Measurements from ENCODE around the gene ZNF14. TPM values are rescaled to one million over a fixed set of nuclear protein-coding genes. Genes with fewer than 3 reads are reported as not detected.
"Not testable (repeated sequence)": the region's sequence is repeated elsewhere in the genome, so short reads cannot be mapped to it uniquely, and the experiment has no call there.

Gene ZNF14
- total RNA-seq, 3 donors from 2014 or later (not counting 1 experiment from before 2014, with no cell fraction given) = 12.7 to 18.6 (median 14.0) TPM

DNA sequence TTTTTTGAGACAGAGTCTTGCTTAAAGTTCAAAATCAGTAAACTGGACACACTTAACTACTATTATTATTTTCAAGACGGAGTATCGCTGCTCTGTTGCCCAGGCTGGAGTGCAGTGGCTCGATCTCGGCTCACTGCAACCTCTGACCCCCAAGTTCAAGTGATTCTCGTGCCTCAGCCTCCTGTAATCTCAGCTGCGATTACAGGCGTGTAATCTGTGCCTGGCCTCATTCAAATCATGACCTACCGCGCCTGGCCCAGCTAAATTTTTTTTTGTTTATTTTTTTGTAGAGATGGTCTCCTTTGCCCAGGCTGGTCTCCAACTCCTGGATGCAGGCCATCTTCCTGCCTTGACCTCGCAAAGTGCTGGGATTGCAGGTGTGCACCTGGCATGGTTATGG, 41.2 kb downstream of the ZNF14 start:
- DNase-seq (no peak), ATAC-seq (no peak)
- H3K4me3 ChIP-seq (ENCODE audit: low read length) = no peak overlapping the region
- H3K27ac ChIP-seq (ENCODE audit: low read length) = no peak overlapping the region
- H3K36me3 Mint-ChIP-seq = no peaks in the 10 kb centered on the region
- H3K27ac Mint-ChIP-seq = no peak overlapping the region
- H3K27me3 ChIP-seq (ENCODE audit: control insufficient read depth, insufficient read depth, low read length) = no peaks in the 10 kb centered on the region
- H3K9me3 ChIP-seq (ENCODE audit: control insufficient read depth, insufficient read depth, low read length) = peaks cover 4% of the 10 kb centered on the region
- intact Hi-C loops (cut with micrococcal nuclease) = no loop called here
- no peaks in the 10 kb centered on the region for H3K9me3 Mint-ChIP-seq
- H3K27me3 Mint-ChIP-seq (ENCODE audit: low read depth in 2 of 2) = no peaks in the 10 kb centered on the region
- TF ChIP-seq, protein P1, sequence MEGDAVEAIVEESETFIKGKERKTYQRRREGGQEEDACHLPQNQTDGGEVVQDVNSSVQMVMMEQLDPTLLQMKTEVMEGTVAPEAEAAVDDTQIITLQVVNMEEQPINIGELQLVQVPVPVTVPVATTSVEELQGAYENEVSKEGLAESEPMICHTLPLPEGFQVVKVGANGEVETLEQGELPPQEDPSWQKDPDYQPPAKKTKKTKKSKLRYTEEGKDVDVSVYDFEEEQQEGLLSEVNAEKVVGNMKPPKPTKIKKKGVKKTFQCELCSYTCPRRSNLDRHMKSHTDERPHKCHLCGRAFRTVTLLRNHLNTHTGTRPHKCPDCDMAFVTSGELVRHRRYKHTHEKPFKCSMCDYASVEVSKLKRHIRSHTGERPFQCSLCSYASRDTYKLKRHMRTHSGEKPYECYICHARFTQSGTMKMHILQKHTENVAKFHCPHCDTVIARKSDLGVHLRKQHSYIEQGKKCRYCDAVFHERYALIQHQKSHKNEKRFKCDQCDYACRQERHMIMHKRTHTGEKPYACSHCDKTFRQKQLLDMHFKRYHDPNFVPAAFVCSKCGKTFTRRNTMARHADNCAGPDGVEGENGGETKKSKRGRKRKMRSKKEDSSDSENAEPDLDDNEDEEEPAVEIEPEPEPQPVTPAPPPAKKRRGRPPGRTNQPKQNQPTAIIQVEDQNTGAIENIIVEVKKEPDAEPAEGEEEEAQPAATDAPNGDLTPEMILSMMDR (IDR thresholded peaks at IDR 0.05) = no peak
- no peak overlapping the region for H3K4me3 Mint-ChIP-seq
- no peaks in the 10 kb centered on the region for H3K4me1 Mint-ChIP-seq
- WGBS (ENCODE audit: insufficient coverage) = 92% methylated on average over 10 of the region's 10 CpGs
- no peaks in the 10 kb centered on the region for H3K4me1 ChIP-seq (ENCODE audit: control insufficient read depth, insufficient read depth, low read length)
- no peaks in the 10 kb centered on the region for H3K36me3 ChIP-seq (ENCODE audit: control insufficient read depth, insufficient read depth, low read length)

DNA sequence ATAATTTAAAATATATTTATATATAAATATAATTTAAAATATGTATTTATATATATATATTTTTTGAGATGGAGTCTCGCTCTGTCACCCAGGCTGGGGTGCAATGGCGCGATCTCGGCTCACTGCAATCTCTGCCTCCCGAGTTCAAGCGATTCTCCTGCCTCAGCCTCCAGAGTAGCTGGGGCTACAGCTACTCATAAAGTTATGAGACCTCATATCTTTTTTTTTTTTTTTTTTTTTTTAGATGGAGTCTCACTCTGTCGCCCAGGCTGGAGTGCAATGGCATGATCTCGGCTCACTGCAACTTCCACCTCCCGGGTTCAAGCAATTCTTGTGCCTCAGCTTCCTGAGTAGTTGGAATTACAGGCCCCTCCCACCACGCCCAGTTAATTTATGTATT, 43.9 kb downstream of the ZNF14 start:
- H3K4me3 Mint-ChIP-seq; DNase-seq; H3K27ac ChIP-seq (ENCODE audit: low read length); intact Hi-C loops (cut with micrococcal nuclease); H3K27me3 Mint-ChIP-seq (ENCODE audit: low read depth in 2 of 2); H3K4me1 ChIP-seq (ENCODE audit: control insufficient read depth, insufficient read depth, low read length); H3K36me3 Mint-ChIP-seq; H3K36me3 ChIP-seq (ENCODE audit: control insufficient read depth, insufficient read depth, low read length); H3K4me1 Mint-ChIP-seq; ATAC-seq; H3K4me3 ChIP-seq (ENCODE audit: low read length); H3K27me3 ChIP-seq (ENCODE audit: control insufficient read depth, insufficient read depth, low read length); H3K9me3 Mint-ChIP-seq; H3K27ac Mint-ChIP-seq: not testable (repeated sequence)
- H3K9me3 ChIP-seq (ENCODE audit: control insufficient read depth, insufficient read depth, low read length) = peaks cover 13% of the 10 kb centered on the region
- 98% methylated on average over 6 of the region's 10 CpGs for WGBS (ENCODE audit: insufficient coverage)

DNA sequence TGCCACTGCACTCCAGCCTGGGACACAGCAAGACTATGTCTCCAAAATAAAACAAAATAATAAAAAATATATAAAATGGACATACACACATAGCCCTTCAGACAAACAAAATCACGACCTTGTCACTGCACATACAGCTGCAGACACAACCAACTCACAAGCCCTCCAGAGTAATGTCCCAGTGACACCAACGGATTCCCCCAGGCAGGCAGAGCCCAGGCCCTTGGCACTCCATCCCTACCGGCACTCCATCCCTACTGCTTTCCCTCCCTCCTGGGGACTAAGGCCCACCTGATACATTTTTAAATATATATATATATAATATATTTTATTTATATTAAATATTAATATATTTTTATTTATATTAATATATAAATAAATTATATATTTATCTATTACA, 45.8 kb downstream of the ZNF14 start:
- intact Hi-C loops (cut with micrococcal nuclease) = no loop called here
- DNase-seq = no peak
- H3K27me3 ChIP-seq (ENCODE audit: control insufficient read depth, insufficient read depth, low read length) = no peaks in the 10 kb centered on the region
- peaks cover 5 to 8% of the 10 kb centered on the region in 2 donors for H3K4me1 Mint-ChIP-seq
- H3K4me1 ChIP-seq (ENCODE audit: control insufficient read depth, insufficient read depth, low read length) = no peaks in the 10 kb centered on the region
- no peaks in the 10 kb centered on the region for H3K36me3 Mint-ChIP-seq
- H3K27me3 Mint-ChIP-seq (ENCODE audit: low read depth in 2 of 2) = no peaks in the 10 kb centered on the region
- ATAC-seq = peak in 1 of 3 donors; percentile 42
- H3K27ac Mint-ChIP-seq = no peak overlapping the region
- H3K4me3 ChIP-seq (ENCODE audit: low read length) = no peak overlapping the region
- no peaks in the 10 kb centered on the region for H3K36me3 ChIP-seq (ENCODE audit: control insufficient read depth, insufficient read depth, low read length)
- H3K27ac ChIP-seq (ENCODE audit: low read length) = no peak overlapping the region
- TF ChIP-seq, protein P1 (IDR thresholded peaks at IDR 0.05) = no peak
- WGBS (ENCODE audit: insufficient coverage) = 96% methylated on average over 2 of the region's 3 CpGs
- H3K9me3 Mint-ChIP-seq = peaks cover 8 to 11% of the 10 kb centered on the region in 2 donors
- no peak overlapping the region for H3K4me3 Mint-ChIP-seq
- peaks cover 25% of the 10 kb centered on the region for H3K9me3 ChIP-seq (ENCODE audit: control insufficient read depth, insufficient read depth, low read length)

DNA sequence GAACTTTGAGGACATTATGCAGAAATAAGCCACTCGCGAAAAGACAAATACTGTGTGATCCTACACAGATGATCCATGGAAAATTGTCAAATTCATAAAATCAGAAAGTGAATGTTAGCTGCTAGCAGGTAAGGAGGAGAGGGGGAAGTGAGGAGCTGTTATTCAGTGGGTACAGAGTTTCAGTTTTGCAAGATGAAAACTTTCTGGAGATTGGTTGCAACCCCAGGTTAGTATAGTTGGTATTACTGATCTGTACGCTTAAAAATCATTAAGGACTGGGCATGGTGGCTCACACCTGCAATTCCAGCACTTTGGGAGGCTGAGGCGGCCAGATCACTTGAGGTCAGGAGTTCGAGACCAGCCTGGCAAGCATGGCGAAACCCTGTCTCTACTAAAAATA, 46.3 kb downstream of the ZNF14 start:
- peaks cover 5 to 8% of the 10 kb centered on the region in 2 donors for H3K4me1 Mint-ChIP-seq
- no peak overlapping the region for H3K4me3 ChIP-seq (ENCODE audit: low read length)
- H3K27ac Mint-ChIP-seq = no peak overlapping the region
- H3K27me3 Mint-ChIP-seq (ENCODE audit: low read depth in 2 of 2) = no peaks in the 10 kb centered on the region
- H3K9me3 Mint-ChIP-seq = peaks cover 8 to 11% of the 10 kb centered on the region in 2 donors
- H3K36me3 Mint-ChIP-seq = no peaks in the 10 kb centered on the region
- H3K4me3 Mint-ChIP-seq = no peak overlapping the region
- ATAC-seq (no peak), DNase-seq (no peak)
- over 99% methylated on average over 6 of the region's 6 CpGs for WGBS (ENCODE audit: insufficient coverage)
- H3K36me3 ChIP-seq (ENCODE audit: control insufficient read depth, insufficient read depth, low read length) = no peaks in the 10 kb centered on the region
- no peak overlapping the region for H3K27ac ChIP-seq (ENCODE audit: low read length)
- no peaks in the 10 kb centered on the region for H3K4me1 ChIP-seq (ENCODE audit: control insufficient read depth, insufficient read depth, low read length)
- intact Hi-C loops (cut with micrococcal nuclease) = no loop called here
- H3K9me3 ChIP-seq (ENCODE audit: control insufficient read depth, insufficient read depth, low read length) = peaks cover 30% of the 10 kb centered on the region
- H3K27me3 ChIP-seq (ENCODE audit: control insufficient read depth, insufficient read depth, low read length) = no peaks in the 10 kb centered on the region
- TF ChIP-seq, protein P1 (IDR thresholded peaks at IDR 0.05) = no peak

DNA sequence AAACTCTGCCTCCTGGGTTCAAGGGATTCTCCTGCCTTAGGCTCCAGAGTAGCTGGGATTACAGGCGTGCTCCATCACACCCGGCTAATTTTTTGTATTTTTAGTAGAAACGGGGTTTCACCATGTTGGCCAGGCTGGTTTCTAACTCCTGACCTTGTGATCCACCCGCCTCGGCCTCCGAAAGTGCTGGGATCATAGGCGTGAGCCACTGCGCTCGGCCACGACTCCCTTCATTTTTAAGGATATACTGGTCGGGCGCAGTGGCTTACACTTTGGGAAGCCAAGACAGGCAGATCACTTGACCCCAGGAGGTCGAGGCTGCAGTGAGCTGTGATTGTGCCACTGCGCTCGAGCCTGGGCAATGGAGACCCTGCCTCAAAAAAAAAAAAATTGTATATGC, 46.8 kb downstream of the ZNF14 start:
- H3K4me1 Mint-ChIP-seq = not testable (repeated sequence)

More for the DNA sequence above, 46.8 kb downstream of the ZNF14 start:
- H3K4me3 ChIP-seq (ENCODE audit: low read length); H3K36me3 Mint-ChIP-seq; intact Hi-C loops (cut with micrococcal nuclease); ATAC-seq; H3K36me3 ChIP-seq (ENCODE audit: control insufficient read depth, insufficient read depth, low read length); H3K27ac Mint-ChIP-seq; H3K4me1 ChIP-seq (ENCODE audit: control insufficient read depth, insufficient read depth, low read length); H3K4me3 Mint-ChIP-seq; H3K27me3 ChIP-seq (ENCODE audit: control insufficient read depth, insufficient read depth, low read length); DNase-seq; H3K27ac ChIP-seq (ENCODE audit: low read length); H3K27me3 Mint-ChIP-seq (ENCODE audit: low read depth in 2 of 2): not testable (repeated sequence)
- peaks cover 34% of the 10 kb centered on the region for H3K9me3 ChIP-seq (ENCODE audit: control insufficient read depth, insufficient read depth, low read length)
- H3K9me3 Mint-ChIP-seq = peaks cover 8 to 11% of the 10 kb centered on the region in 2 donors
- WGBS (ENCODE audit: insufficient coverage) = 98% methylated on average over 15 of the region's 15 CpGs

All from natural killer cell (primary cell).